Muscle layer of duodenum (tissue), 2 donors: ENCODE data around the gene IL17C.

Source experiments
- H3K27ac ChIP-seq: one replicate; pipeline ENCODE4 v1.7.0; 2013; ENCODE audit warnings: mild to moderate bottlenecking, low read length
- H3K27me3 ChIP-seq: one replicate; pipeline ENCODE4 v1.7.0; 2013; ENCODE audit warnings: low read depth, mild to moderate bottlenecking, control low read depth, low read length
- H3K36me3 ChIP-seq, 2 donors: one replicate each; pipeline ENCODE4 v1.7.0; 2013; ENCODE audit warnings: low read length in 2 of 2, control low read depth in 1 of 2, mild to moderate bottlenecking in 1 of 2; ENCODE audit not compliant: insufficient read depth in 2 of 2, control insufficient read depth in 1 of 2
- H3K4me1 ChIP-seq, 2 donors: one replicate each; pipeline ENCODE4 v1.7.0; 2013; ENCODE audit warnings: low read length in 2 of 2, mild to moderate bottlenecking in 2 of 2, control low read depth in 1 of 2, moderate library complexity in 1 of 2; ENCODE audit not compliant: insufficient read depth in 2 of 2, control insufficient read depth in 1 of 2
- H3K4me3 ChIP-seq, 2 donors: one replicate each; pipeline ENCODE4 v1.7.0; 2013; ENCODE audit warnings: low read length in 2 of 2, low read depth in 1 of 2, mild to moderate bottlenecking in 1 of 2
- H3K9me3 ChIP-seq, 2 donors: one replicate each; pipeline ENCODE4 v1.7.0; 2013; ENCODE audit warnings: low read length in 2 of 2, control low read depth in 1 of 2, mild to moderate bottlenecking in 1 of 2; ENCODE audit not compliant: control insufficient read depth in 1 of 2
- donor health status: healthy.

Gene IL17C

DNA sequence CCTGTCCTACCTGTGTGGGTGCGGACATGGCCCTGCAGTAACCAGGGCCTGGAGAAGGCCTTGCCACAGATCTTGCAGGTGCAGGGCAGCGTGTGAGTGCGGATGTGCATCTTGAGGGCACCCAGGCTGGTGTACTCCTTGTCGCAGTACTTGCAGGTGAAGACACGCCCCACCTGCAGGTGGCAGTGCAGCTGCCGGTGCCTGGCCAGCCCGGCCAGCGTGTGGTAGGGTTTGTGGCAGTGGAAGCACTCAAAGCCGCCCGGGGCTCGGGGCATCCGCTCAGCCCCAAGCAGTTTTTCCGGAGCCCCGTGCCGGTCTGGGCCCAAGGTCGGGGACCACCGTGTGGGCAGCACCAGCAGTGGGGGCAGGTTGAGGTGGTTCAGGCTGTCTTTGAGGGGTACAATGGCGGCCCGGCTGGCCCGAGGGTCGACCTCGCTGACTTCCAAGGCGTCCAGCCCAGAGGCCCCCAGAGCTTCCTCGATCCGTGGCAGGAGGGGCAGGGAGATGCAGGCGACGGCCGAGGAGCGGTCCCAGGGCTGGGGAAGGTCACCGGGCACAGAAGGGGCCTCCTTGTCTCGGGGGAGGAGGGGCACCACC is 42.8 kb downstream of the IL17C start:
- no peak overlapping the region for H3K4me3 ChIP-seq
- no peak overlapping the region for H3K27ac ChIP-seq
- H3K4me1 ChIP-seq: peaks cover 0 to 17% of the 10 kb centered on the region in 2 donors
- H3K9me3 ChIP-seq: no peaks in the 10 kb centered on the region
- no peaks in the 10 kb centered on the region for H3K36me3 ChIP-seq
- H3K27me3 ChIP-seq: peaks cover 28% of the 10 kb centered on the region

GRCh38 chr16:88681709-88682451 is 43.5 kb downstream of the IL17C start:
- peaks cover 28% of the 10 kb centered on the region for H3K27me3 ChIP-seq

GRCh38 chr16:88684569-88685155 is 46.3 kb downstream of the IL17C start:
- H3K9me3 ChIP-seq: no peaks in the 10 kb centered on the region
- no peak overlapping the region for H3K27ac ChIP-seq
- H3K36me3 ChIP-seq: no peaks in the 10 kb centered on the region
- H3K27me3 ChIP-seq: peaks cover 39% of the 10 kb centered on the region
- H3K4me1 ChIP-seq: peaks cover 0 to 27% of the 10 kb centered on the region in 2 donors
- H3K4me3 ChIP-seq: no peak overlapping the region

More at GRCh38 chr16:88681709-88682451, 43.5 kb downstream of the IL17C start:
- Histone ChIP-seq H3K9me3 (no peaks in the 10 kb centered on the region), H3K4me1 (peaks cover 0 to 24% of the 10 kb centered on the region in 2 donors), H3K4me3 (no peak overlapping the region), H3K27ac (peak overlapping the region; percentile 31), H3K36me3 (no peaks in the 10 kb centered on the region)

- H3K4me3 ChIP-seq: peak overlapping the region; percentile 44 to 66
- no peaks in the 10 kb centered on the region for H3K9me3 ChIP-seq
- H3K27me3 ChIP-seq: peaks cover 40% of the 10 kb centered on the region
- H3K27ac ChIP-seq: no peak overlapping the region
- H3K4me1 ChIP-seq: peaks cover 0 to 27% of the 10 kb centered on the region in 2 donors
- no peaks in the 10 kb centered on the region for H3K36me3 ChIP-seq
These were observed 47.0 kb downstream of the IL17C start for GRCh38 chr16:88685156-88686061.

GRCh38 chr16:88686062-88686438 is 47.7 kb downstream of the IL17C start:
- peaks cover 46% of the 10 kb centered on the region for H3K27me3 ChIP-seq
- H3K4me1 ChIP-seq: peaks cover 0 to 27% of the 10 kb centered on the region in 2 donors
- no peaks in the 10 kb centered on the region for H3K9me3 ChIP-seq
- H3K27ac ChIP-seq: no peak overlapping the region
- H3K4me3 ChIP-seq: peak overlapping the region; percentile 44 to 66
- no peaks in the 10 kb centered on the region for H3K36me3 ChIP-seq

DNA sequence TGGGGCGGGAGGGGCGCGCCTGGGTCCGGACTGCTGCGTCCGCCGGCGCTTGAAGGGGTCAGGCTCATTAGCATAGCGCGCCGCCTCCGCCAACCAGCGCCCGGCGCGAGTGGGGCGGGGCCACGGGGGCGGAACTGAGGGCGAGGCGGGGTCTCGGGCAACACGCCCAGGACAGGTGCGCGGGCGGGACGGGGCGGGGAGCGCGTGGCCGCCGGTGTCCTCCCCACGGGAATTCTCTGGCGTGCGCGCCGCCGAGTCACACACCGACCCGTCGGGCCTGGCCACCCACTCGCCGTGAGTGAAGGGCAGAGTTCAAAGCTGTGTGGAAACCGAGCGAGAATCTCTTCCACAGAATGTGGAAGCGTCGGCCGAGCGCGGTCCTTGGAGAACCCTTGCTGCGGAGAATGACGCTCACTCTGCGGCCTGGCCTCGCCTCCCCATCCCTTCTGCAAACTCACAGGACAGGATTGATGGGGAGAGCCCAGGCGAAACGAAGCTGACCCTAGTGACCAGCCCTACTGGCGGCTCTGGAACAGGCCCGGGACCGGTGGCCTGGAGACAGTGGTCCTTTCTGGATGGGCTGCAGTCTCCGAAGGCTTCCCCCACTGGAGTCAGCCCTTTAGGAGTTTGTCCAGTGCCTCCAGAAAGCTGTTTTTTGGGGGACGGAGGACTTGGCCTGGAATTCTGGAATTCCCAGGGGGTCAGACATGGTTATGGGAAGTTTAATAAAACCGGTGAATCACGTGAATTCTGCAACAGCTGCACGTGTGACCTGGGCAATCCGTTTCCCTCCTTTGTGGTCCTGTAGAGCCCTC is 48.3 kb downstream of the IL17C start, which contains the start of gene SNAI3:
Gene SNAI3 (minus strand): TSS at position 69 of the 815 bp plus-strand sequence. CDS start 101 bp downstream, outside the sequence.
- H3K9me3 ChIP-seq: no peaks in the 10 kb centered on the region
- peak within 1 kb of the TSS; percentile 44 to 66 for H3K4me3 ChIP-seq
- H3K27ac ChIP-seq: no peak within 1 kb of the TSS
- H3K27me3 ChIP-seq: peaks cover 42% of the 10 kb centered on the region
- peaks cover 0 to 29% of the 10 kb centered on the region in 2 donors for H3K4me1 ChIP-seq
- H3K36me3 ChIP-seq: no peaks in the 10 kb centered on the region

- H3K27ac ChIP-seq: no peak overlapping the region
These were observed 48.8 kb downstream of the IL17C start for GRCh38 chr16:88687254-88687576.

GRCh38 chr16:88687676-88688012 is 49.3 kb downstream of the IL17C start:
- H3K36me3 ChIP-seq: no peaks in the 10 kb centered on the region
- peaks cover 34% of the 10 kb centered on the region for H3K27me3 ChIP-seq
- H3K4me3 ChIP-seq: no peak overlapping the region
- peaks cover 2 to 23% of the 10 kb centered on the region in 2 donors for H3K4me1 ChIP-seq
- H3K27ac ChIP-seq: no peak overlapping the region
- H3K9me3 ChIP-seq: no peaks in the 10 kb centered on the region

More at GRCh38 chr16:88687254-88687576, 48.8 kb downstream of the IL17C start:
- peaks cover 37% of the 10 kb centered on the region for H3K27me3 ChIP-seq
- H3K9me3 ChIP-seq: no peaks in the 10 kb centered on the region
- no peaks in the 10 kb centered on the region for H3K36me3 ChIP-seq
- H3K4me1 ChIP-seq: peaks cover 1 to 25% of the 10 kb centered on the region in 2 donors
- no peak overlapping the region for H3K4me3 ChIP-seq

GRCh38 chr16:88688013-88688778 is 49.8 kb downstream of the IL17C start:
- Histone ChIP-seq H3K27me3 (peaks cover 34% of the 10 kb centered on the region), H3K9me3 (no peaks in the 10 kb centered on the region), H3K36me3 (no peaks in the 10 kb centered on the region), H3K27ac (no peak overlapping the region), H3K4me3 (no peak overlapping the region), H3K4me1 (peaks cover 2 to 23% of the 10 kb centered on the region in 2 donors)
